ENCODE results near the gene HES3.

The HES3 gene

DNA sequence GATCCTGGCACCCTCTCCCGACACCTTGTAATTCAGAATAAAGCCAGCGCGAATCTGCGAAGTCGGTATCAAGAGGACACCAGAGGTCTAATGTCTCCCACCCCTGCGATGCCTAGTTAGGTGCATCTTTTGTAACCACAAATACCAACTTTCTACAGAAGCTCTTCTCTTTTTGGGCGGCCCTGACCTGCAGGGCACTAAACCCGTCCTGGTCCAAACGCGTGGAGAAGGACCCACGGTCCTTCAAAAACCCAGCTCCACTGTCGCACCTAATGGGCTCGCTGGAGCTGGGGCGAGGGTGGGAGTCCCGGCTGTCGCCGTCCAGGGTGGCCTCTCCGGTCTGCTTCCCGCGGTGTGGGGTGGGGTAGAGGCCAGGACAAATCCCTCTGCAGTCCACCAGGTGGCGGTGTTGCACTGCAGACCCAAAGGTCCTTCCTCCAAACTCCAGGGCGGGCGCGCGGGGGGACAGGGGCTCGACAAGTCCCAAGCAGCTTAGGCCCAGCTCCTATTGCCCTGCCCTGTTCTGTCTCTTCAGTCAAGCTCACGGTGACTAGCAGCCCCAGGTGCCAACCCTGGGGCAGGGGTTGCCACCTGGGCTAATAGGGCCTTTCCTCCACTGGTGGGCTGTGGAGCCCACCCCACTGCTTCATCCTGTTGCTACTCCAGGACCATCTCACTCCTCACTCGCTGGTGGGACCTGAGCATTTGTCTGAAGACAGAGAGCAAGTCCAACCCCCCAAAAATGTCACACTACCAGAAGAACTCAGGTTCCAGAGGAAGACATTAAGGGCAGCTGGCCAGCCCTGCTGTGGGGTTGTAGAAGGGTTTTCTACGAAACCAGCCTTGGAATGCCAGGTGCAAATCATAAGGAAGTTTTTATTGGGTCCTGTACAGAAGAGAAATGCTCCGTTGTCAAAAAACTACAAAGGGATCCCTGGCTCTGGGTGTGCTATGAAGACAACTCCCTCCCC, 2.8 kb downstream of the HES3 start:
- peak; percentile 59 to 75 (median 68) for DNase-seq

DNA sequence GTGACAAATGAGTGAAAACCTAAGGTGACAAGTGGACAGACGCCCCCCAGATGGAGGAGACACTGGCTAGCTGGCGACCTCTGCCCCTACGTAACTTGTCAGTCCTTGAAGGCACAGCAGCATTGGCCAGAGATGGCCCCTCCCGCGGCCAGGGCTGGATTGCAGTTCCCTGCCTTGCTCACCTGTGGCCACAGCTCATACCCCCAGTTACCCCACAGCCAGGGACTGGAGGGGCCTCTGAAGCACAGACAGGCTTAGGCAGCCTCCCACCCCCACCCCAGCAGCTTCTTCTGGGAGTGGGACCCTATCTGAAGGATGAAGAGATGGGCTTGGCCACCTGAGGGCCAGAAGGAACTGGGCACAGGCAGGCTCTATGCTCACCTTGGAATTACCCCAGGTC, 3.7 kb downstream of the HES3 start:
- DNase-seq, result no peak

DNA sequence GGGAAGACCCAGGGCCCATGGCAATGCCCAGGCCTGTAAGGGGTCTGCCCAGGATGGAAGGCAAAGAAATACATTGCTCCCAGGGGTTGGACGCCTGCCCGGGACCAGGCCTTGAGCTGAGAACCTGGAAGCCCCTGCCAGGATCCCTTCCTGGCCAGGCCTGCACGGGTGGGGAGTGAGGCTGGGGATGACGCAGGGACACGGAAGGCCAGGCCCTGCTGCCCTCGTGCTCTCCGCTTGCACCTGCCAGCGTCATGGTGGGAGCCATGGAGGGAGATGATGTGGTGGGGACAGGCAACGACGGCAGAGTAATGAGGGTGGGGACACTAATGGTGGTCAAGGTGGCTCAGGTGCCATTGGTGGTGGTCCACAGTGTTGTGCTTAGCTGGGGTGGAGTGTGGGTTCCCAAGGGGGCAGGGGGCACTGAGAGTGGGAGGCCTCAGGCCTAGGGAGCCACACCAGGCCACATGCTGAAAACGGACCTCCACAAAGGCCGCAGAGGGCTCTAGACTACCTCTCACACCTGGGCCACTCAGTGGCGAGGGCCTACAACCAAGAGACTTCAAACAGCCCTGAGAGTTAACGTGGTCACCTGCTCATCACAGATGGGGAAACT, 4.3 kb downstream of the HES3 start:
- no peak for DNase-seq

DNA sequence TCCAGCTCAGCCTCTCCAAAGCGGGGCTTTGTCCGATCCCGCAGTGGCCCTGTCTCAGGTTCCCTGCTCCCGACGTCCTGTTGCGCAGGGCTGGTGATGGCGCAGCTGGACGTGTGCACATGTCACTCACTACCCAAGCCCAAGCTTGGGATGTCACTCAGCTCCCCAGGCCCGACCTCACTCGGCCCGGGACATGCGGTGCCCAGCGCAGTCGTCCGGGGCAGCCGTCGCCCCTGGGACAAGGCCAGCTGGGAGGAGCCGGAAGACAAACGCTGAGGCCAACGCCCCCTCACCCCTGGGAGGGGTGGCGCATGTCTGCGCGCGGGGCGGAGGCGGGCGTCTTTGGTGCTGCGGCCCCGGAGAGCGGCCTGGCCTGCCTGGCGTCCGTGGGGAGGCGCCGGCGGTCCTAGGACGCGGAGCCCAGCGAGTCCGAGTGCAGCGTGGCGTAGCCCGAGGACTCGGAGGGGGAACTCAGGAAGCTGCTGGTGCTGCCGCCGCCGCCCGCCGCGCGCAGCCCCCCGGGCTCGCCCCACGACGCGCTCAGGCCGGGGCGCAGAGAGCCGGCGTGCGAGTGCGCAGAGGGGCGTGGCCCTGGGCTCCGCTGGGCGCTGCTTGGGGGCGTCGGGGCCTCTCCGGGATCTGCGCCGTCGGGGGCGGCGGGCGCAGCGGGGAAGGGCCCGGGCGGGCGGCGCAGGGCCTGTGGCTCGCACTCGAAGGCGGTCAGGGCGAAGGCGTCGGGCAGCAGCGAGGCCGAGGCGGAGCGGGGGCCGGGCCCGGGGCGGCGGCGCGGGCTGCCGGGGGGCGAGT, 5.2 kb downstream of the HES3 start:
- no peak for DNase-seq

DNA sequence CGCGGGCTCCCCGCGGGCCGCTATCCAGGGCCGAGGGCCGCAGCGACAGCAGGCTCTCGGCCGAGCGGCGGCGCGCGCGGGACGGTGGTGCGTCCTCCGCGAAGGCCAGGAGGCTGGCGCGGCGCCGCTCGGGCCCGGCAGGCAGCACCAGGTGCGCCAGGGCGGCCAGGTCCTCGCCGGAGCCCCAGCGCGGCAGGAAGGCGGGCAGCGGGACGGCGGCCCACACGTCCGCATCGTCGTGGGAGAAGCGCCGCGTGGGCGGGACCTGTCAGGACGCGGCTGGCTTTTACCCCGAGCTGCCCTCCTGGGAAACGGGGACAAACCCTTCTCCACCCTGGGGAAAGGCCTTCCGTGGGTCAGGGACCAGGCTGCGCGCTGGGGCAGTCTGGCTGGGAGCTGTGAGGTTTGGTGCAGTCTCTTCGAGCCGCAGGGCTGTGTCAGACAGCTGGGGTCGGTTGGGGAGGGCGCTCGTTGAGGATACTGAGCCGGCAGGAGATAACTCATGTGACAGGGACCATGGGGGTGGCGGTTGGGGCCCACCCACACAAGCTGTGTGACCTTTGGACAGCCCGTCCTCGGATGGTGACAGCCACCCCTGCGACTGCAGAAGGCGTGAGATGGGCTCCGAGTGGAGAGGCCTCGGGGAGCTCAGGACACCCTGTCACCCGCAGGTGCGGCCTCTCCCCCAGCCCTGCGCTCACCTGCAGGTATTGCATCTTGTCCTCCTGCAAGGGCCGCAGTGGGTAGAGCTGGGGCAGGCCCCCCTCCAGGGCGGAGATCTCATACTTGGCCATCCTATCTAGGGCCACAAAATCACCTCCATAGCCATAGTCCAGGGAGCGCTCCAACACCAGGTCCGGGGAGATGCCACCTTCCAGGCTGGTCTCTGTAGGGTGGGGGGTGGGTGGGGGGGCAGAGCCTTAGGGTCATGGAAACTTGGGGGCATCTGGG, 6.0 kb downstream of the HES3 start:
- no peak for DNase-seq

DNA sequence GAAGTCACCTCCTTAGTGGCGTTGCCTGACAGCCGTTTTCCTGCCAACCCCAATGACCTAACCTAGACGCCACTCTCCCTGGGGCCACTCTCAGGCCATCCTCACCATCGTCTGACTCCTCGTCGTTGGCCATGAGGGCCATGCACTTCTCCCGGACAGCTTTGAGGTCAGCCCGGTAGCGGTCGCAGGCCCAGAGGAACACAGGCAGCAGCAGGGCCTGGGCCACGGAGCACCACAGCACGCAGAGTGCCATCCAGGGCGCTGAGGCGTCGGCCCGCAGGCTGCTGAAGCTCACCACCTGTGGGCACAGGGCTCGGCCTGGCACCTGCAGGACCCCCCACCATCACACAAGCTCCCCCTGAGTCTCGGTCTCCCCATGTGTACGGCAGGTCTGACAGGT, 7.3 kb downstream of the HES3 start:
- DNase-seq, result no peak

DNA sequence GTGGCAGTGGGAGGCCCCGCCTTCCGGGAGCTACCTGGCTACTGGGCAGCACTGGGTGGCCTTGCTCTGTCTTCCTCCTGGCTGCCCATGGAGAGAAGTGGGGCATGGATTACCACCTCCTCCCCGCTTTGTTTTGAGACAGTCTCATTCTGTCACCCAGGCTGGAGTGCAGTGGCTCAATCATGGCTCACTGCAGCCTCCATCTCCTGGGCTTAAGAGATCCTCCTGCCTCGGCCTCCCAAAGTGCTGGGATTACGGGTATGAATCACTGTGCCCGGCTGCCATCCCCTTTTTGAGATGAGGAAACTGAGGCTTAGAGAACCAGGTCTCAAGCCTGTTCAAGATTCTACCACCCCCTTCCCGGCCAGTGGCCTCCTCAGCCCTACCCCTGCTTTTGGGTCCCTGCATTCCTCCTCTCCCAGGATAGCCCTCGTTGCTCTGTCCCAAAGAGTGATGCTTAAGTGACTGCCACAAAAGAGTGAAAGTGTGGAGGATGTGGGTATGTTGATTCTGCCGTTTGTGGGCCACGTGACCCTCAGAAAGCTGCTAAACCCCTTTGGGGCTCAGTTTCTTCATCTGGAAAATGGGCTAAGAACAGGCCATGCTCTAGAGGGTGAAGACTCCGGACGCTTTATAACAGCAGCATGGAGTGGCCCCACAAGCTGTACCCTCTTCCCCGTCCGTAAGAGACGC, 7.8 kb downstream of the HES3 start:
- no peak for DNase-seq

DNA sequence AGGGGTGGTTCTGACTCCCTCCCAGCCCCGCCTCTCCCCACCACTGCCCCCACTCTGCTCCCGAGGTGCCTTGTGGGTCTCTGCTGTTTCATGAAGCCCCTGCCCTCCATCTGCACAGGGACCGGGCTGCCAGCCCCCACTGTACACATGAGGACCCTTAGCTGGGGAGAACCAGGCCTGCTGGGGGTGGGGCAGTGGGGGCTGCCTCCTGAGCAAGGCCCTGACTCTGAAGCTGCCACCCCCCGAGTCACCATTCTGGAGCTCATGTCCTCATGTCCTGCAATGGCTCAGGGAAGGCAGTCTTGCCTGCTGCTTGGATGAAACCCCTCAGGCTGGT, 8.4 kb downstream of the HES3 start:
- no peak for DNase-seq

DNA sequence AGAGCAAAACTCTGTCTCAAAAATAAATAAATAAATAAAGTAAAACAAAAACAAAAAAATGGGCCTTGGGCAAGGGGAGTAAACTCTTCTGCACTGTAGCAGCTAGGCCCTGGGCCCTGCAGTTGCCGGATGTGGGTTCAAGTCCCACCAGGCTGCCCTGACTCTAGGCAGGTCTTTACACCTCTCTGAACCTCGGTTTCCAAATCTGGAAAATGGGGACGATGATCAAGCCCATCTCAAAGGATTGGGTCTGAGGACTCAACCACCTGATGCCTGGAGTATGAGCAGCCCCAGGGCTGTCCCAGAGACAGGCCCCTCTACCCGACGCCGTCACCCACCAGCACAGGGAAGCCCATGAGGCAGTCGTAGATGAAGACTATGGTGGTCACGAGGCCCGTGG, 9.4 kb downstream of the HES3 start:
- no peak for DNase-seq

DNA sequence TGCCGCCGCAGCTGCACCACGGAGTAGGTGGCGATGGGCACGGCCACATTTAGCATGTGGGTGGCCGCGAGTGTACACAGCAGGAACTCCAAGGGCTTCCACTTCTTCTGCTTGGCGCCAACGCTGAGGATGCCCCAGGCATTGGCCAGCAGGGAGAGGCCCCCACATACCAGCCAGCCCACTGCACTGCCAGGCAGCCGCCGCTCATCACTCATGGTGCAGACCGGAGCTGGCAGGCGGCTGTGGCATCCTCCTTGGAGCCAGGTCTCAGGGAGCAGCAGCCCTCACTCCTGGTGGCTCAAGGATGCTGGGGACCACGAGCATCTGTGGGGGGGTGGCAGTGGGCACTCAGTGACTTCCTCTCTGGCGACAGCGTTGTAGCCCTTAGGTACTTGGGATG, 10.7 kb downstream of the HES3 start:
- no peak for DNase-seq

DNA sequence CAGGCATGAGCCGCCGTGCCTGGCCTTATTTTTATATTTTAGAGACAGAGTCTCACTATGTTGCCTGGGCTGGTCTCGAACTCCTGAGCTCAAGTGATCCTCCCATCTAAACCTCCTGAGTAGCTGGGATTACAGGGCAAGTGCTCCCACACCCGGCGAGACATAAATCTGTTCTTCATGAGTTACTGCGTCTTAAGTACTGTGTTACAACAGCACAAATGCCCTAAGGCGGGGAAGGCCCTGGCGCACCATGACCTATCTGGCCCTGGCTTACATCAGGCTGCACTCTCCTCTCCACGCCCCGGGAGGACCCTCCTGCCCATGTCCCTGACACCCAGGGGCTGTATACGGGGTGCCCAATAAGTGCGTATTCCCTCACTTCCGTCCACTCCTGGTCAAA, 12.7 kb downstream of the HES3 start:
- DNase-seq, result no peak

DNA sequence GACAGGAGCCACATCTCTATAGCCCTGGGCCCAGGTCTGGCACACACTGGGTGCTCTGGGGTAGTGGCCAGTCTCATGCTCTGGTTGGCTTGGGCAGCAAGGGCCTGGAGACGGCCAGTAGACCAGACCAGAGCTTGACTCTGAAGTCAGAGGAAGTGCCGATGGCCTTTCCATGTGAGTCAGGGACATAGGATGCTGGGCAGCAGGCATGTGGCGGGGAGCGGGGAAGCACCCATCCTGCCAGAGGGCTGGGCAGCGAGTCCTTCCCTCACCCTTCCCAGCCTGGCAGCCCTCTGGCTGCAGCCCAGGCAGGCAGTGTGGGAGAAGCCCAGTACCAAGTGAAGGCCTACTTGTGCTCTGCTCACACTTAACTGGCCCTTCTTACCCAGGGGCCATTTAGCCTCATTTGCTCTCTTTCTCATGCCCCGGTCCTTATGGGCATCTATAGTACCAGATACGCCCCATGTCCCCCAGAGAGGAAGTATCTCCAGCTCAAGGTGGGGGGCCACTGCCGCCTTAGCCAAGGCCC, 13.6 kb downstream of the HES3 start:
- no peak for DNase-seq

DNA sequence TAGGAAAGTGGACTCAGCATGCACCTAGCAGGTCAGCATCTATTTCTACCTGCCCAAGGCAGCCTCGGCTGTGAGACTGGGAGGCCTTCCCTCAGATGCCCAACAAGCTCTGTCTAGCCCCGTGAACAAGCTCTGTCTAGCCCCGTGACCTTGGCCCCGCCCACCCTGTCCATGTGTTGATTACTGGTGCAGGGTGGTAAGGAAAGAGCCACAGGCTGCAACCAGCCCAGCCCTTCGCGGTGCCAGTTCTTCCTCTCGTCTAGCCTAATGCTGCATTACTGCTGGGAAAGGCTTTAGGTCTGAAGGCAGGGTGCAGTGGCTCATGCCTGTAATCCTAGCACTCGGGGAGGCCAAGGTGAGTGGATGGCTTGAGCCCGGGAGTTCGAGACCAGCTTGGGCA, 14.7 kb downstream of the HES3 start:
- DNase-seq, result no peak

DNA sequence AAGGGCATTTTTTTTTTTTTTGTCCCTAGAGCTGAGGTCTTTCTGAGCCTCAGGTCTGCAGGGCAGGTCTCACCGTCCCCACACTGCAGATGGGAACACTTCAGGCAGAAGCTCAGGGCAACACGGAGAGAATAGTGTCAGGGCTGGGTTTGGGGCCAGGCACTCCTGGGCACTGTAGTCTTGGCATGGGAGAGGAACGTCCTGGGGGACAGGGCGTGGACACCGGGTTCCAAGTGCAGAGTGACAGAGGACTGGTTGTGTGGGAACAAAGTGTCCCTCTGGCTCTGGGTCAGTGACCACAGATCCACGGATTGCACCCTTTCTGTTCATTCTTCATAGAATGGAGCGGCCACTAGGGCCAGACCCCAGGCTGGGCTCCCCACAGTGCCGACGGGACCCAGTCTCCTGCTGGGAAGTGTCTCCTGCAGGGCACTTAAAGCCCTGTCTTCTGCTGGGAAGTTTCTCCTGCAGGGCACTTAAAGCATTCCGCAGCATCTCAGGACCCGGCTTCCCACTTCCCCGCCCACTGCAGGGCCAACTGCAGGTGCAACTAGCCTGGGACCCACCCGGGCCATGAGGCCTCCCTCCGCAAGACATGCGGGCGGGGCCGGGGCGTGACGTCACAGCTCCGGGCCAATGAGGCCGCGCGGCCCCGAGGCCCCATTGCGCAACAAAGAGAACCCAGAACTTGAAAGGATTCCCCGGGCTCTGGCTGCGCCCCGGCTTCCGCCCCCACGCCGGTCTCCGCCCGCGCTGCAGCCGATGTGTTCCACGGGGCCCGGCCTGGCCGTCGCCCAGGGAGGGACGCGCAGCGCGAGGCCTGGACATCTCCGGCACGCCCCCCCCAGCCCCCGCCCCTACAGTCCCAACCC, 15.7 kb downstream of the HES3 start:
- DNase-seq, result peak; percentile 45 to 54 (median 48)

DNA sequence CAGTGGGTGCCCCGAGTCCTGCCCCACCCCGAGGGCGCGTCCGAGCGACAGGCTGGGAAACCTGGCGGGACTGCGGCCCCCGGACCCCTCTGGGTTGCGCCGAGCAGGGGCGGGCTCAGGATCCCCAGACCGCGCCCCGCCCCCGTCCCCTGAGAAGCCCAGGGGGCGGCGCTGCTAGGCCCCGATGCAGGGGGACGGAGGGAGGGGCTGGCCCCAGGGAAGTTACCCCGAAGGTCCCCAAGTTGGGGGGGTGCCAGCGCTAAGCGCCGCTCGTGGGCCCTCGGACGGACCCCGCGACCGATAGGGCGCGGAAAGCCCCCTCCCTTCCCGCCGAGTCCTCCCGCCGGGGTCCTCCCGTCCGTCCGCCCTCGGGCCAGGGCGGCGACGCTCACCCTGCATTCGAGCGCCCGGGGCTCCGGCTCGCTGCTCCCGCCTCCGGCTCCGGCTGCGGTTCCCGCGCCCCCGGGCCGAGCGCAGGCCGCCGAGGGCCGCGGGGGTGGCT, 16.5 kb downstream of the HES3 start:
- no peak for DNase-seq

DNA sequence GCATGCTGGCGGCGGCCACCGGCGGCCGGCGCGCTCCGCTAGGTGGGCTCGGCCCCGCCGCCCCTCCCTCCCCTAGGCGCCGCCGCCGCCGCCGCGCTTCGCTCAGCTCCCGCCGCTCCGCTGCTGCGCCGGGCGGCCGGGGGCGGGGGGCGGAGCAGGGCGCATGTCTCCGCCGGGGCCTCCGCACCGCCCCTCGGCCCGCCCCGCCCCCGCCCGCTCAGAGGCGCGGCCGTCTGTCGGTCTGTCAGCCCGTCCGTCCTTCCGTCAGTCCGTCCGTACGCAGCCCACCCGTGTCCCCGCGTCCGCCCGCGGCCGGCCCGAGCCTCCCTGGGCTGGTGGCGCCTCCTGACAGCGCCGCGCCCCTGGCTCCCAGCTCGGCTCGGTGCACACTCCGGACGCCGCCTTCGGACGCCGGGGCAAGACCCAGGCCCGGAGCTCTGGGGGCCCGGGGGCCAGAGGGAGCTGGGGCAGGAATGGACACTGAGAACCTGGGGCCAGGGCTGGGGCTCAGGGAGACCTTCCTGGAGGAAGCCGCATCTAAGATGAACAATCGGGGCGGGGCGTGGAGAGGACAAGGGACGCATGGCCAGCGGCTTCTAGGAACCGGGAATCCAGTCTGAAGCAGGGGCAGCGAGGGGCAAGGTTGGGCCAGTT, 17.1 kb downstream of the HES3 start, which contains the start of gene GPR153:
Gene GPR153 (minus strand): TSS at position 138 of the 654 bp plus-strand sequence. CDS start 6,193 bp downstream, outside the sequence.
- peak in 2 of 4 experiments; percentile 11 to 19 for DNase-seq

DNA sequence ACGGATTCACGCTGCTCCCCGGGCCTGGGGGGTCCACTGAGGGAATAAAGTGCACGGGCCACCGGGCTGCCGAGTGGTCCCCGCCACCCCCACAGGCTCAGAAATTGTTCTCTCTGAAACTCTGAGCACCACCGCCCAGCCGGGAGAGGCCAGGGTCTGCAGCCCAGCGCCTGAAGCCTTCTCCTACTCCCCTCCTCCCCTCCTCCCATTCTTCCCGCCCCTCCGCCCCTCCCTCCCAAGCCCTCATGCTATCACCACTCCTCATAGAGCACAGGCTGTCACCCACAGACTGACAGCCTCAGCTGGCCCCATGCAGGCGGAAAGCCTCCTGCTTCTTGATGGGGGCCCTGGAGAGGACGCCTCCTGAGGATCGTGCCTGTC, 17.6 kb downstream of the HES3 start:
- no peak for DNase-seq

DNA sequence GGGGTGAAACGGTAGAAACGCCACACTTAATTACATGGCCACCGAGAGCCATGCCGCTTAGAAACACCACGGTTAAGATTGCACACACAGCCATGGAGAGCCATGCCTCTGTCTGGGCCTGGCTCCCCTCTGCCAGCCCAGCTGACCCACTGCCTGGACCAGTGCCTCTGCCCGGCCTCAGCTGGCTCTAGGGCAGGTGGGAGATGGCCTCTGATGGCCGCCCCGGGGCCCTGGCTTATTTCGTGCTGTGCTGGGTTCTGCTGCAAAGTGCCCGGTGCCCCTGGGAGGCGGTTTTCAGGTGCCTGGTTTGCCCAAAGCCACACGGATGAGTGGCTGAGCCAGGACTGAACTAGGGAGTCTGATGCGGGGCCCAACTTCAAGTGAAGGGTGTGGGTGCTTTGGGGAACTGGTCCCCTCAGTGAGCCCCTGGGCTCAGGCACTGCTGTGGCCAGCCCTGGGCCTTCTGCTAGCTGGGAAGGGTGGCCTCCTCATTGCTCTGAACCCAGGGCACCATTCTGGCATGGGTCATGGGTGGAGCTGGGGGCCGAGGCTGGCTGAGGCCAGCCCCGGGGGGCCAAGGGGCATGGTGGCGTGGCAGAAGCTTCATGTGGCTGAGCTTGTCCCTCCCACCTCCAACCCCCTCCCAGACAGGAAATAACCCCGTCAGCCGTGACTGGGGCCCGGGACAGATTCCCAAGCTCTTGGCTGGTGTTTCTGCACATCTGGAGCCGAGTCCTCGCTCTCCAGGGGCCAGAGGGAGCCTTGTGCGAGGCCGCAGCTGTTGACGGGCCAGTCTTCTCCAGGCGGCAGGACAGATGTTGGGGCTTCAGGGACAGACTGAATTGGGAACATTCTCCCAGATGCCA, 18.8 kb downstream of the HES3 start:
- no peak for DNase-seq

DNA sequence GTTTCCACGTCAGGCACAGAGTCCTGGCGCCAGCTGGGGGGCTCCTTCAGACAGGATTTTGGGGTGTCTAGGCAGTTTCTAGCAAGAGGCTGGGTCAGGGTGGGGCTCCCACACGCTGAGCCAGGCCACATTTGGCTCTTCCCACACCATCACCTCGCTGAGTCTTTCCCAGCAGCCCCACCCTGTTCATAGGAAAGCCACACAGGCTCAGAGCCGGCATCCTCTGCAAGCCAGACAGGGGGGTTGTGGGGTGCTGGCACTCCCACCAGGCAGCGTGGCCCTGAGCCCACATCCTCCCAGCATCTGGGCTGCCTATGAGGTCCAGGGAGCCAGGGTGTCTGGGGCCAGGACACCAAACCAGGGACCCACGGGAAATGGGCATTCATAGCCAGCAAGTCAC, 19.7 kb downstream of the HES3 start:
- DNase-seq, result no peak
